ENCODE data around the gene FOXP3. TPM values are rescaled to one million over a fixed set of nuclear protein-coding genes. Genes with fewer than 3 reads are reported as not detected.
A peak's percentile ranks its signal among the peaks of the same experiment; 100 is the strongest.

FOXP3 gene
- polyA plus RNA-seq, 1 experiment, result 0.09 TPM

DNA sequence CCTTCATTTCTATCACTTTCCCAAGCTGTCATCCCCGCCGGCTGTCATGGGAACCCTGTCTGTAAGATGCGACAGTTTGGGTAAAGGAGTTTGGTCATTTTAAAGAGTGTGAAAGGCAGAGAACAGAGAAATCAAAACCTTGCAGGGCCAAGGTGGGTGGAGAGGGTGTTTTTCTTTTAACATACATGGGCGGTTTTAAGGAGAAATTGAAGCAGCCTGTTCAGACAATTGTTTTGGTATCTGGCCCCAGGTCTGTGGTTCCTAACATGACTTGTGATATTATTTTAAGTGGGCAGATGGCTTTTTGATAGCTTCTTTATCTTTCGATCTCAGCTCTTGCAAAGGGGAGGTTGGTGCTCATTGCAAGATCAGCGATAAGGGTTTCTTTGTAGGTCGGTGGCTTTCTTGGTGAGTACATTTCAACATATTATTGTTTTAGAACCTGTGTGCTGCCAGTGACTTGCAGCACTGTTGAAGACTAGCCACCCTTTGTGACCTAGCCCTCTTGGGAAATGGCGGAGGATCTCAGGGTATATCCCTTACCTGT, 8.7 kb upstream of the FOXP3 start:
- Histone ChIP-seq H3K27me3 (ENCODE audit: control insufficient read depth, insufficient read depth, low read length) (no peaks in the 10 kb centered on the region), H3K4me3 (ENCODE audit: low read depth, low read length) (no peak overlapping the region), H3K27ac (ENCODE audit: low read depth, low read length) (no peak overlapping the region), H3K9me3 (ENCODE audit: control insufficient read depth, insufficient read depth, low read length) (peaks cover 4% of the 10 kb centered on the region; the same call in 1 of the 2 replicates)
- POLR2A ChIA-PET, result no interaction called here
- CTCF ChIA-PET, result no interaction called here
- TF ChIP-seq, protein P1, sequence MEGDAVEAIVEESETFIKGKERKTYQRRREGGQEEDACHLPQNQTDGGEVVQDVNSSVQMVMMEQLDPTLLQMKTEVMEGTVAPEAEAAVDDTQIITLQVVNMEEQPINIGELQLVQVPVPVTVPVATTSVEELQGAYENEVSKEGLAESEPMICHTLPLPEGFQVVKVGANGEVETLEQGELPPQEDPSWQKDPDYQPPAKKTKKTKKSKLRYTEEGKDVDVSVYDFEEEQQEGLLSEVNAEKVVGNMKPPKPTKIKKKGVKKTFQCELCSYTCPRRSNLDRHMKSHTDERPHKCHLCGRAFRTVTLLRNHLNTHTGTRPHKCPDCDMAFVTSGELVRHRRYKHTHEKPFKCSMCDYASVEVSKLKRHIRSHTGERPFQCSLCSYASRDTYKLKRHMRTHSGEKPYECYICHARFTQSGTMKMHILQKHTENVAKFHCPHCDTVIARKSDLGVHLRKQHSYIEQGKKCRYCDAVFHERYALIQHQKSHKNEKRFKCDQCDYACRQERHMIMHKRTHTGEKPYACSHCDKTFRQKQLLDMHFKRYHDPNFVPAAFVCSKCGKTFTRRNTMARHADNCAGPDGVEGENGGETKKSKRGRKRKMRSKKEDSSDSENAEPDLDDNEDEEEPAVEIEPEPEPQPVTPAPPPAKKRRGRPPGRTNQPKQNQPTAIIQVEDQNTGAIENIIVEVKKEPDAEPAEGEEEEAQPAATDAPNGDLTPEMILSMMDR (IDR thresholded peaks at IDR 0.05; ENCODE audit: low read depth, low read length), result no peak
- no peak for DNase-seq (ENCODE audit: low read depth, low spot score)

DNA sequence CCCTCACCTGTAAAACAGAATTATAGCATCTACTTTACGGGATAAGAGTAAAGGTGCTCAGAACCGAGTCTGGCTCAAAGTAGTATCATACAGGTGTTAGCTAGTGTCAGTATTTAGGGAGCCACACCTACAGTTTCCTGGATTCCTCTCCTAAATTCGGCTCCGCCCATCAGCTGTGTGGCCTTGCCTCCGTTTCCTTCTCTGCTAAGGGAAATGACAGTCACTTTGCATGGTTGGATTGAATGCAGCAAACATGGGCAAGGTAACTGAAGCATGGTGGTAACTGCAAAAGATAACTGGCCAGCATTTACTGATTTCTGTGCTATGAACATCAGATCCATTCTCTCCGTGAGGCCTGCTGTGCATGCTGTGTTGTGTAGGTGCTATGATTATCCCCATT, 7.9 kb upstream of the FOXP3 start:
- DNase-seq (ENCODE audit: low read depth, low spot score), result no peak
- no peak overlapping the region for H3K27ac ChIP-seq (ENCODE audit: low read depth, low read length)
- H3K9me3 ChIP-seq (ENCODE audit: control insufficient read depth, insufficient read depth, low read length), result peaks cover 4% of the 10 kb centered on the region; the same call in 1 of the 2 replicates
- no peak overlapping the region for H3K4me3 ChIP-seq (ENCODE audit: low read depth, low read length)
- ChIA-PET POLR2A (interaction anchor here (0.7 to 0.8 kb wide), 2 partner anchors 9 to 30 kb away, joined by 4 to 5 read pairs; no protein-coding TSS in a partner anchor), CTCF (no interaction called here)
- H3K27me3 ChIP-seq (ENCODE audit: control insufficient read depth, insufficient read depth, low read length), result no peaks in the 10 kb centered on the region
- TF ChIP-seq, protein P1 (IDR thresholded peaks at IDR 0.05; ENCODE audit: low read depth, low read length), result no peak

DNA sequence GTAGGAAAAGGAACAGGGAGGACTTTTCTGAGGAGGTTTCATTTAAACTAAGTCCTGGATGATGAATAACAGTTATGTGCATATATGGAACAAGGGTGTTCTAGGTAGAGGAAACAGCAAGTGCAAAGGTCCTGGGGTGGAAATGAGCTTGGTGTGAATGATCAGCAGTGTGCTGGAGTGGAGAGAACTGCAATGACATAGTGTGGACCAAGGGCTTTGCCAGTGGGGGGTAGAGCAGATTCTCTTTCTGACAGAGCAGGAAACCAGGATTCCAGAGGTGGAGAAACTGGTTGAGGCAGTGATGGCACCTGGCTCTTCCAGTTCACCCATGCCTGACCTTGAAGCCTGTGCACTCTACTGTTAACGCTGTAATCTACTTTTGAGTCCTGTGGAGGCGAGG, 6.8 kb upstream of the FOXP3 start:
- TF ChIP-seq, protein P1 (IDR thresholded peaks at IDR 0.05; ENCODE audit: low read depth, low read length), result no peak
- no peaks in the 10 kb centered on the region for H3K27me3 ChIP-seq (ENCODE audit: control insufficient read depth, insufficient read depth, low read length)
- no peak for DNase-seq (ENCODE audit: low read depth, low spot score)
- no peak overlapping the region for H3K4me3 ChIP-seq (ENCODE audit: low read depth, low read length)
- no peak overlapping the region for H3K27ac ChIP-seq (ENCODE audit: low read depth, low read length)
- POLR2A ChIA-PET, result no interaction called here
- peaks cover 4% of the 10 kb centered on the region; the same call in 1 of the 2 replicates for H3K9me3 ChIP-seq (ENCODE audit: control insufficient read depth, insufficient read depth, low read length)
- CTCF ChIA-PET, result no interaction called here

- peak overlapping the region; percentile 67 for H3K4me3 ChIP-seq (ENCODE audit: low read depth, low read length)
- H3K9me3 ChIP-seq (ENCODE audit: control insufficient read depth, insufficient read depth, low read length), result peaks cover 4% of the 10 kb centered on the region; the same call in 1 of the 2 replicates
- no peaks in the 10 kb centered on the region for H3K27me3 ChIP-seq (ENCODE audit: control insufficient read depth, insufficient read depth, low read length)
- DNase-seq (ENCODE audit: low read depth, low spot score), result no peak
- CTCF ChIA-PET, result no interaction called here
- H3K27ac ChIP-seq (ENCODE audit: low read depth, low read length), result peak overlapping the region; percentile 47
- TF ChIP-seq, protein P1 (IDR thresholded peaks at IDR 0.05; ENCODE audit: low read depth, low read length), result no peak
- POLR2A ChIA-PET, result no interaction called here
These were observed 5.9 kb upstream of the FOXP3 start for GRCh38 chrX:49270249-49270921.

GRCh38 chrX:49269767-49270248, 5.3 kb upstream of the FOXP3 start, which contains the start of gene PPP1R3F:
Gene PPP1R3F (plus strand): TSS chrX:49269793. CDS start chrX:49269870, 77 bp downstream.
- CTCF ChIA-PET, result interaction anchor here (0.9 kb wide), 2 partner anchors 21 to 114 kb away, joined by 3 read pairs; no protein-coding TSS in a partner anchor
- POLR2A ChIA-PET, result interaction anchor here (1.0 to 1.1 kb wide), 2 partner anchors 20 to 79 kb away, joined by 4 to 8 read pairs; no protein-coding TSS in a partner anchor
- TF ChIP-seq, protein P1 (IDR thresholded peaks at IDR 0.05; ENCODE audit: low read depth, low read length), result no peak

More at GRCh38 chrX:49269767-49270248, 5.3 kb upstream of the FOXP3 start, which contains the start of gene PPP1R3F:
- no peaks in the 10 kb centered on the region for H3K27me3 ChIP-seq (ENCODE audit: control insufficient read depth, insufficient read depth, low read length)
- peak within 1 kb of the TSS; percentile 96 for H3K27ac ChIP-seq (ENCODE audit: low read depth, low read length)
- peak within 1 kb of the TSS; percentile 74 for H3K4me3 ChIP-seq (ENCODE audit: low read depth, low read length)
- no peak for DNase-seq (ENCODE audit: low read depth, low spot score)
- H3K9me3 ChIP-seq (ENCODE audit: control insufficient read depth, insufficient read depth, low read length), result peaks cover 4% of the 10 kb centered on the region; the same call in 1 of the 2 replicates
